GM12801 (cell line): ENCODE measurements around the gene RAB20.

ENCODE experiments used
- TF ChIP-seq, protein P1 (sequence below): IDR thresholded peaks from one replicate; pipeline ENCODE4 v1.5.1; 2011; ENCODE audit warnings: control low read depth; ENCODE audit not compliant: insufficient read length; ENCODE audit errors: extremely low read depth

RAB20 gene

DNA sequence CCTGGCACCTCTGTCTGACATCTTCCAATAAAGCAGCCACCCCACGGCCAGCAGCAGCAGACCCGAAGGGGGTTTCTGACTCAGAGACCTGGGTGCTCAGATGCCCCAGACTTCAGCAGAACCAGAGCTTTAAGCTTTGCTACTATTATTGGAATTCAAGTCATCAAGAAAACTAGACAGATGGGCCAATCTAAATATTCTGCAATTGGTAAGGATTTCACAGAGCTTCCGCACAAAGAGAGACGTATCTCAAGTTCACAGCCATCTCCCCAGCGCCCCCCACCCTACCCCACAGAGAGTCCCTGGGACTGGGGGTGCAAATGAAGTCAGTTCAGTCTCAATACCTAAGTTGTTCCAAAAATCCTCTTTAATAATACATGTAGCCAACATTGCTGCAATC lies 38.8 kb downstream of the RAB20 start:
- TF ChIP-seq, protein P1, sequence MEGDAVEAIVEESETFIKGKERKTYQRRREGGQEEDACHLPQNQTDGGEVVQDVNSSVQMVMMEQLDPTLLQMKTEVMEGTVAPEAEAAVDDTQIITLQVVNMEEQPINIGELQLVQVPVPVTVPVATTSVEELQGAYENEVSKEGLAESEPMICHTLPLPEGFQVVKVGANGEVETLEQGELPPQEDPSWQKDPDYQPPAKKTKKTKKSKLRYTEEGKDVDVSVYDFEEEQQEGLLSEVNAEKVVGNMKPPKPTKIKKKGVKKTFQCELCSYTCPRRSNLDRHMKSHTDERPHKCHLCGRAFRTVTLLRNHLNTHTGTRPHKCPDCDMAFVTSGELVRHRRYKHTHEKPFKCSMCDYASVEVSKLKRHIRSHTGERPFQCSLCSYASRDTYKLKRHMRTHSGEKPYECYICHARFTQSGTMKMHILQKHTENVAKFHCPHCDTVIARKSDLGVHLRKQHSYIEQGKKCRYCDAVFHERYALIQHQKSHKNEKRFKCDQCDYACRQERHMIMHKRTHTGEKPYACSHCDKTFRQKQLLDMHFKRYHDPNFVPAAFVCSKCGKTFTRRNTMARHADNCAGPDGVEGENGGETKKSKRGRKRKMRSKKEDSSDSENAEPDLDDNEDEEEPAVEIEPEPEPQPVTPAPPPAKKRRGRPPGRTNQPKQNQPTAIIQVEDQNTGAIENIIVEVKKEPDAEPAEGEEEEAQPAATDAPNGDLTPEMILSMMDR, result no peak

DNA sequence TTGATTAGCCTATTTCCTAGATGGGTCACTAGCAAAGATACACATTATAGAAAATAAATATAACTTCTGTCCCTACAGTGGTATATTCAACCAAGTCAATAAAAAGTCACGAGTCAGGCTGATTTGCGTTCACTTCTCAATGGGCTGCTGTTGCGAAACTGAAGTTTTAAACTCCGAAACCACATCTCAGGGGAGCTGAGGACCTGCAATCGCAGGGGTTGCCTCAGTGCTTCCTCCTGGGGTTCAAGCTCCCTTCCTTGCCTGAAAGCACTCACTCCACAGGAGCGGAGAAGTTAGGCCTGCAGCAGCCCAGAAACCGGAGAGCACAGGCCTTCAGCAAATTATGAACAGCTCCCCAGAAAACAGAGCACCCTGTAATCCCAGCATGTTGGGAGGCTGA lies 39.6 kb downstream of the RAB20 start:
- TF ChIP-seq, protein P1, result no peak

DNA sequence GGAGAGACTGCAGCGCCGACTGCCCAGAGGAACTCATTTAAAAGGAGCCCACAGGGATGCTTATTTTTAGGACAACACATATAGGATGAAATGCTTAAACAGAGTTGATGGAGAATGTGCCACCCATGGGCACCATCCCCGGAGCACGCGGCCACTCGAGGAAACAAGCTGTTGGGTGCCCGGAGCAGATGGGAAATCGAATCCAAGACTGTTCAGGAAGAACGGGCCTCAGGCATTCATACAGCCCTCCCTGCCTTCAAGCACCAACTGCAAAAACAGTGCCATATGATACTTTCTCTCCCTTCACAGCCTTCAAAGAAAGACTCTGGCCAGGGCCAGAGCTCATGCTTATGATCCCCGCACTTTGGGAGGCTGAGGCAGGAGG lies 40.2 kb downstream of the RAB20 start:
- TF ChIP-seq, protein P1, result no peak

DNA sequence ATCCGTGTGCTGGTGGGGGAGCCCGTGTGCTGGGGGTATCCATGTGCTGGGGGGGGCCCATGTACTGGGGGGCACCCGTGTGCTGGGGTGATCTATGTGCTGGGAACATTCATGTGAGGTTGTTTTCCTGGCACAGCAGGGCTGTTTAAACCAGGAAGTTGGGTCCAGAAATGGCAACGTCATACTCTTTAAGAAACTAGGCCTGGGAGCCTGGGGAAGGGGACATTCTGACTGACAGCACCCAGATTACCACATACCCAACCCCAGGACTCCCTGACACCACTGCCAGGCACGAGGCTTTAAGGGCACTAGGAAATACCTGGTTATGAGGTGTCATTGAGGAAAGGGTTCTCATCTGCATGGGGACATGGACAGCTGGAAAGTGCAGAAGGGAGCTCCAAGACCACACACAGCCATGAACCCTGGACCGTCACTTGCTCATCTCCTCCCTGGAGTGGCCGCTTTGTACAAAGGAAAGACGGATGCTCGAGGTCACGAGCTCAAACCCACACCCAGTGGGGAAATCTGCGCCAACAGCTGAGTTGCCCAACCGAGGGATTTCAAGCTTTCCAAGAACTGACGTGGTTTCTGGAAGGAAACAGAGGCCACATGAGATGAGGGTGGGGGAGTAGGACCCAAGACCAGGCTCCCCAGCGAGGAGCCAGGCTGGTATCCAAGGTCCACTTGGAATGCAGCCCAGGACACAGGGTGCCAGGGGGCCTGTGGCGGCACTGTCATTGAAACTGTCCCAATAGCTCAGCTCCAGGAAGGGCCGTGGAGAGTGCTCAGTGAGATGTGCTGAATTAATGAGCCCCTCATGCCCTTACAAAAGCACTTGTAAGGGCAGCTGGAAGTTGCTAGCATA lies 40.9 kb downstream of the RAB20 start:
- TF ChIP-seq, protein P1, result no peak

DNA sequence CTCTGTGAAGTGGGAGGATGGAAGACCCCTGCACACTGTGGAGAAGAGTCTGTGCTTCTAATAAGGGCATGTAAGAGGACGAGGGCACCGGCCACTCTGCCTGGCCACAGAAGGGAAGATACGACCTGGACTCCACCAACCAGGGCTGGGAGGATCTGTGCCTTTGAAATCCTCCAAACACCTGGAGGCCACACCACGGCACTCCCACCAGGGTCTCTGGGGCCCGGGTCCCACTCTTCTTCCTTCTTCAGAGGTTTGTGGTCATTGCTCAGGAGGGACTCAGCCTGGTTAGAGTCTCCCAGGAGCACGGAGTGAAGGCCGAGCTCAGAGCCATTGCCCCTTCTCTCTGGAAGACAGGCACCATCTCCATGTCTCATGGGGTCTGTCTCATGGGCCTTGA lies 42.0 kb downstream of the RAB20 start:
- TF ChIP-seq, protein P1, result no peak

DNA sequence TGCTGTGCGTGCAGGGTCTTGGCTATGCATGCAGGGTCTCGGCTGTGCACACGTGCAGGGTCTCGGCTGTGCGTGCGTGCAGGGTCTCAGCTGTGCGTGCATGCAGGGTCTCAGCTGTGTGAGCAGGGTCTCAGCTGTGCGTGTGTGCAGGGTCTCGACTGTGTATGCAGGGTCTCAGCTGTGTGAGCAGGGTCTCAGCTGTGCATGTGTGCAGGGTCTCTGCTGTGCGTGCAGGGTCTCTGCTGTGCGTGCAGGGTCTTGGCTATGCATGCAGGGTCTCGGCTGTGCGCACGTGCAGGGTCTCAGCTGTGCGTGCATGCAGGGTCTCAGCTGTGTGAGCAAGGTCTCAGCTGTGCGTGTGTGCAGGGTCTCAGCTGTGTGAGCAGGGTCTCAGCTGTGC lies 42.5 kb downstream of the RAB20 start:
- TF ChIP-seq, protein P1, result no peak

DNA sequence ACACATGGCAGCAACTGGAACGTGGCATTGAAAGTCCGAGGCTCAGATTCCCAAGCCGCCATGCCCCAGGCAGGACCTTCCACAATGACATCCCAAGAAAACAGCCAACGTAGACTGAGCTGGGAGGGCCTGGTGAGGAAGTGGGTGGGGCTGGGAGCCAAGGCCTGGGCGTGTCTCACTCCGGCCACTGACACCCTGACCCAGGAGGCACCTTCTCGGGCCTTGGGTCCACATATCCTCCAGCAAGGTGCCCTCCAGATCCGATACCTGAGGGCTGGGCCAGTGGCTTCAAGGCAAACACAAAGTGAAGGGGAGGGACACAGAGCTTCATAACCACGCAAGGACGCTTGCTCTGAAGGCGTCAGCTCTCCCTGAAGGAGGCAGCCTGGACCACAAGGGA lies 43.0 kb downstream of the RAB20 start:
- TF ChIP-seq, protein P1, result no peak
